HG02943 (cell line): ENCODE measurements around the gene LATS2.

Experiments used
- ATAC-seq: cut with Tn5 transposase; IDR thresholded peaks from one replicate; pipeline ENCODE4 v1.9.1; 2021; ENCODE audit warnings: mild to moderate bottlenecking, low read depth, moderate library complexity; ENCODE audit not compliant: unreplicated experiment

Gene LATS2

GRCh38 chr13:21020176-21020575 is 41.2 kb downstream of the LATS2 start:
- no peak for ATAC-seq

- no peak for ATAC-seq
Observed at GRCh38 chr13:21018220-21018619, 43.2 kb downstream of the LATS2 start.

GRCh38 chr13:21016487-21016886 is 44.9 kb downstream of the LATS2 start:
- ATAC-seq: no peak

GRCh38 chr13:21015284-21015683 is 46.1 kb downstream of the LATS2 start:
- ATAC-seq: no peak

- no peak for ATAC-seq
Observed at GRCh38 chr13:21014502-21015170, 46.8 kb downstream of the LATS2 start.

- ATAC-seq: no peak
Observed at GRCh38 chr13:21014139-21014501, 47.3 kb downstream of the LATS2 start.

GRCh38 chr13:21013682-21014038 is 47.7 kb downstream of the LATS2 start:
- no peak for ATAC-seq

- ATAC-seq: no peak
Observed at GRCh38 chr13:21012841-21013681, 48.3 kb downstream of the LATS2 start.

GRCh38 chr13:21012211-21012610 is 49.2 kb downstream of the LATS2 start:
- ATAC-seq: no peak

- ATAC-seq: no peak
Observed at GRCh38 chr13:21011378-21011777, 50.0 kb downstream of the LATS2 start.

- no peak for ATAC-seq
Observed at GRCh38 chr13:21010621-21011020, 50.8 kb downstream of the LATS2 start.

- no peak for ATAC-seq
Observed at GRCh38 chr13:21009036-21009435, 52.4 kb downstream of the LATS2 start.

GRCh38 chr13:21008026-21008425 is 53.4 kb downstream of the LATS2 start:
- ATAC-seq: no peak

- no peak for ATAC-seq
Observed at GRCh38 chr13:21006141-21007005, 55.0 kb downstream of the LATS2 start.

- ATAC-seq: no peak
Observed at GRCh38 chr13:21005193-21005592, 56.2 kb downstream of the LATS2 start.

GRCh38 chr13:21001471-21001870 is 59.9 kb downstream of the LATS2 start:
- no peak for ATAC-seq

GRCh38 chr13:21000647-21001046 is 60.7 kb downstream of the LATS2 start:
- no peak for ATAC-seq

GRCh38 chr13:20998649-20999415 is 62.6 kb downstream of the LATS2 start:
- ATAC-seq: no peak

- ATAC-seq: no peak
Observed at GRCh38 chr13:20997301-20998161, 63.9 kb downstream of the LATS2 start.
